Activated T-cell treated with anti-CD3 and anti-CD28 coated beads, Interleukin-2, amount 50 U/mL, for 24 hours (primary cell): ENCODE data around the gene REC114.
"Not testable (repeated sequence)": the region's sequence is repeated elsewhere in the genome, so short reads cannot be mapped to it uniquely, and the experiment has no call there.

Experiments used
- DNase-seq: peaks from one replicate; pipeline ENCODE4 v3.0.0-alpha.2; 2020
- H3K27ac Mint-ChIP-seq: 2 replicates; pipeline ENCODE4 v1.8.0; 2020; ENCODE audit warnings: mild to moderate bottlenecking, mixed read lengths
- H3K27me3 Mint-ChIP-seq: 2 replicates; pipeline ENCODE4 v1.8.0; 2020; ENCODE audit warnings: mixed read lengths
- H3K36me3 Mint-ChIP-seq: 2 replicates; pipeline ENCODE4 v1.8.0; 2020; ENCODE audit warnings: low read depth, mixed read lengths
- H3K4me1 Mint-ChIP-seq: 2 replicates; pipeline ENCODE4 v1.8.0; 2020; ENCODE audit warnings: low read depth, mixed read lengths
- H3K4me3 Mint-ChIP-seq: 2 replicates; pipeline ENCODE4 v1.8.0; 2020; ENCODE audit warnings: mild to moderate bottlenecking, moderate library complexity, mixed read lengths
- H3K9me3 Mint-ChIP-seq: 2 replicates; pipeline ENCODE4 v1.8.0; 2020; ENCODE audit warnings: mixed read lengths

The REC114 gene

DNA sequence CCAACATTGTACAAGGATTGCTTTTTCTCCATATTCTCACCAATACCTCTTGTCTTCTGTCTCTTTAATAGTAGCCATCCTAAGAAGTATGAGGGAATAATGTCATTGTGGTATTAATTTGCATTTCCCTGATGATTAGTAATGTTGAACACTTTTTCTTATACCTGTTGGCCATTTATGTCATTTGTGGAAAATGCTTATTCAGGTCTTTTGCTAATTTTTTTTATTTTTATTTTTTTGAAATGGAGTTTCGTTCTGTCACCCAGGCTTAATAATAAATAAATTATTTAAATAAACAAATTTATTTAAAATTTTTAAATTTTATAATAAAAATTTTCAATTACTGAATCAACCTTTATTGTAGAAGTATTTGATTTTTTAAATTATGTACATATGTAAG, 37.1 kb downstream of the REC114 start:
- H3K4me1 Mint-ChIP-seq: no peaks in the 10 kb centered on the region
- H3K4me3 Mint-ChIP-seq: no peak overlapping the region
- H3K9me3 Mint-ChIP-seq: no peaks in the 10 kb centered on the region
- H3K36me3 Mint-ChIP-seq: no peaks in the 10 kb centered on the region
- peaks cover 22% of the 10 kb centered on the region for H3K27me3 Mint-ChIP-seq
- H3K27ac Mint-ChIP-seq: no peak overlapping the region
- DNase-seq: no peak

DNA sequence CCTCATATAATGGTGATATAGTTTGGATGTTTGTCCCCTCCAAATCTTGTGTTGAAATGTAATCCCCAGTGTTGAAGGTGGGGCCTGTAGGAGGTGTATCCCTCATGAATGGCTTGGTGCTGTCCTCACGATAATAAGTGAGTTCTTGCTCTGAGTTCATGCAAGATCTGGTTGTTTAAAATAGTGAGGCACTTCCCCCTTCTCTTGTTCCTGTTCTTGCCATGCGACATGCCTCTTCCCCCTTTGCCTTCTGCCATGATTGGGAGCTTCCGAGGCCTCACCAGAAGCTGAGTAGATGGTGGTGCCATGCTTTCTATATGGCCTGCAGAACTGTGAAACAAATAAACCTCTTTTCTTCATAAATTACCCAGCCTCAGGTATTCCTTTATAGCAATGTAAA, 39.2 kb downstream of the REC114 start:
- Mint-ChIP-seq H3K27ac (no peak overlapping the region), H3K4me3 (no peak overlapping the region), H3K36me3 (no peaks in the 10 kb centered on the region), H3K4me1 (no peaks in the 10 kb centered on the region), H3K27me3 (peaks cover 15% of the 10 kb centered on the region), H3K9me3 (no peaks in the 10 kb centered on the region)
- no peak for DNase-seq

DNA sequence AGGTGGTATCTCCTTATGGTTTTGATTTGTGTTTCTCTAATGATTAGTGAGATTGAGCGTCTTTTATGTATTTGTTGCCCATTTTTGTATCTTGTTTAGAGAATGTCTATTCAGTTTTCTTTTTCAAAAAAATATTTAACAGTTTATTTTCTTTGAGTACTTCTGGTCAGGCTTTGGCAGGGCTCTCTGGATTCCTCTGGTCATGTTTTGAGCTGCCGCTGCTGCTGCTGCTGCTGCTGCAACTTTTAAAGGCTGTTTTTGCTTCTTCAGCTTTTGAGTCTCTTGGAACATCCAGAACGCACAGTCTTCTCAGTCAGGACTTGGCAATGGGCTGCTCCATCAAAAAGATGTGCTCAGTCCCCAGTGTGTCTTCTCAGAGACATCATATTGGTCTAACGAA, 40.1 kb downstream of the REC114 start:
- H3K27me3 Mint-ChIP-seq: peaks cover 13% of the 10 kb centered on the region
- no peak for DNase-seq
- no peak overlapping the region for H3K4me3 Mint-ChIP-seq
- H3K4me1 Mint-ChIP-seq: no peaks in the 10 kb centered on the region
- H3K27ac Mint-ChIP-seq: no peak overlapping the region
- no peaks in the 10 kb centered on the region for H3K36me3 Mint-ChIP-seq
- no peaks in the 10 kb centered on the region for H3K9me3 Mint-ChIP-seq

DNA sequence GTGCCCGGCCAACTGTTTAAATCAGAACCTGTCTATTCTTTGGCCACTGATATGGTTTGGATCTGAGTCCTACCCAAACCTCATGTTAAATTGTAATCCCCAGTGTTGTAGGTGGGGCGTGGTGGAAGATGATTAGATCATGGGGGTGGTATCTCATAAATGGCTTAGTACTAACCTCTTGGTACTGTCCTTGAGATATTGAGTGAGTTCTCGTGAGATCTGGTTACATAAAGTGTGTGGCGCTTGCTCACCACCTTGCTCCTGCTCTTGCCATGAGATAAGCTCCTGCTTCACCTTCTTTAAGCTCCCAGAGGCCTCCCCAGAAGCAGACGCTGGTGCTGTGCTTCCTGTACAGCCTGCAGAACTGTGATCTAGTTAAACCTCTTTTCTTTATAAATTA, 42.4 kb downstream of the REC114 start:
- Mint-ChIP-seq H3K9me3 (no peaks in the 10 kb centered on the region), H3K4me3 (no peak overlapping the region), H3K27ac (no peak overlapping the region), H3K4me1 (no peaks in the 10 kb centered on the region), H3K36me3 (no peaks in the 10 kb centered on the region), H3K27me3 (peaks cover 6% of the 10 kb centered on the region)
- DNase-seq: no peak

DNA sequence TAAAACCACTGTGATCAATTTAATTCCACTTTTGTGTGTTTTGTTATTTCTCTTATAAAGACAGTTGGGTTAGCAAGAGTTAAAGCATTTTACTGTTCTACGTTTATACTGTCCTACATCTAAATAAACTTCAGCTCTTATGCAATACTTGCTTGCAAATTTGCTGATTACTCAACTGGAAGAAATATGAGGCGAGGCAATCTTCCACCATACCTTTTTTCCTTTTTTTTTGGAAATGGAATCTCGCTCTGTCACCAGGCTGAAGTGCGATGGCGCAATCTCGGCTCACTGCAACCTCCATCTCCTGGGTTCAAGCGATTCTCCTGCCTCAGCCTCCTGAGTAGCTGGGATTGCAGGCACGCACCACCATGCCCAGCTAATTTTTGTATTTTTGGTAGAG, 42.9 kb downstream of the REC114 start:
- H3K27ac Mint-ChIP-seq, H3K36me3 Mint-ChIP-seq, H3K4me1 Mint-ChIP-seq, H3K27me3 Mint-ChIP-seq, H3K4me3 Mint-ChIP-seq, DNase-seq, H3K9me3 Mint-ChIP-seq: not testable (repeated sequence)

DNA sequence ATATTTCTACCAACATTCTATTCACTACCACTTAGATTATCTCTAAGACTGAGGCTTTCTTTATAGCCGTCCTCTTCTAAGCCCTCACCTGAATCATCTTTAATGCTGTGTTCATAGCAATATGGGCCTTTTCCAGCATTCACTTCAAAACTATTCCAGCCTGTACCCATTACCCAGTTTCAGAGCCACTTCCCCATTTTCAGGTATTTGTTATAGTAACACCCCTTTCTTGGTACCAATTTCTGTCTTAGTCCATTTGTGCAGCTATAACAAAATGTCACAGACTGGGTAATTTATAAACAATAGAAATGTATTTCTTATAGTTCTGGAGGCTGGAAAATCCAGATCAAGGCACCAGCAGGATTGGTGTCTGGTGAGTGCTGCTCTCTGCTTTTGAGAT, 45.7 kb downstream of the REC114 start:
- Mint-ChIP-seq H3K27me3 (peaks cover 7% of the 10 kb centered on the region), H3K9me3 (no peaks in the 10 kb centered on the region), H3K4me3 (no peak overlapping the region), H3K4me1 (no peaks in the 10 kb centered on the region), H3K27ac (no peak overlapping the region), H3K36me3 (no peaks in the 10 kb centered on the region)
- no peak for DNase-seq

DNA sequence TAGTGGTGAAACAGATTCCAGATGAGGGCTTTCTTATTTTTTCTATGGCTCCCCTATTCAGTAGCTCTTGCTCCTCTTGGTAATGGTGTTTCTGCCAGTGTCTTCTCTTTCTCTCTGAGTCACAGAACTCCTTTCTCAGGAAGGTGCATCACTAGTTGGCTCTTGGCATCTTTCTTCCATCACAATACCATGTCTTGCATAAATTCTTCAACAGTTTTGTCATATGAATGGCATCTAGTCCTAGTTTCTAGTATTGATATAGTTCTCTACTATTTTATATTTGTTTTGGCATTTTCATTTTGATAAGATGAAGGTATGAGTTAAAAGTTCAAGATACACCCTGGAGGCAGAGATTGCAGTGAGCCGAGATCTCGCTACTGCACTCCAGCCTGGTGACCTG, 51.0 kb downstream of the REC114 start:
- Mint-ChIP-seq H3K27ac (no peak overlapping the region), H3K4me1 (no peaks in the 10 kb centered on the region), H3K27me3 (peaks cover 15% of the 10 kb centered on the region), H3K4me3 (no peak overlapping the region), H3K36me3 (no peaks in the 10 kb centered on the region), H3K9me3 (no peaks in the 10 kb centered on the region)
- no peak for DNase-seq

DNA sequence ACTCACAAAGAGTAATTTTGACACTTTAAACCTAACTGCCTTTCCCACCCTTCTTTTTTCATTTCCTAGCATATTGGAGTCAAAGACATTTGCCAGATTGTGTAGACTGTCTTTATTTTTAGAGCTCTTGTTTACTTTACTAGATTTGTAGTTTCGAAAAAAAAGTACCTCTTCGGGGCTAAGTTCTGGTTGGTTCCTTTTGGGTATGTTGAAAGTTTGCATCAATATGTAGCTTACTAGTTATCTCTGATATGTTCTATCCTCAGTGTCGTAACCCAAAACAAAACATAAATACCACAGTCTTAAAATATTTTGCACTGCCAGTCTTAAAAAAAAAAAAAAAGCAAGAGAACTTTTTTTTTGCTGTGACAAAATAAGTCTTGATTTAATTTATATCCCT, 52.2 kb downstream of the REC114 start:
- no peaks in the 10 kb centered on the region for H3K36me3 Mint-ChIP-seq
- peaks cover 15% of the 10 kb centered on the region for H3K27me3 Mint-ChIP-seq
- no peak for DNase-seq
- H3K27ac Mint-ChIP-seq: no peak overlapping the region
- H3K9me3 Mint-ChIP-seq: no peaks in the 10 kb centered on the region
- no peak overlapping the region for H3K4me3 Mint-ChIP-seq
- no peaks in the 10 kb centered on the region for H3K4me1 Mint-ChIP-seq

DNA sequence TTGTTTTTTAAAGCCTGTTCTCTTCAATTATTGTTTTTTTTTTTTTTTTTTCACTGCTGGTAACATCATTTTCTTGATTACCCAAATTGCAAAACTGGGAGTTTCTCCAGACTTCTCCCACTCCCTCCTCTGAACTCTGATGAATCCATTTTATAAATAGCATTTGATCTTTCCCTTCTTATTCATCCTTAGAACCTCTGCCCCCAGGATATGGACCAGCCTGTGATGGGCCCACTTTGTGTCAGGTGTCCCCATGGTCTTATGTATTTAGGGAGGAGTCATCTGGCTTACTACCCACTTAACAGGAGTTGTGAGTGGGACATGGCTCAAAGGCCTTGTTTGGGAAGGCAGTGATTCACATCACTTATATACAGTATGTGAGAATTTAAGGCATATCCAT, 57.7 kb downstream of the REC114 start:
- DNase-seq: no peak
- no peaks in the 10 kb centered on the region for H3K4me1 Mint-ChIP-seq
- H3K4me3 Mint-ChIP-seq: no peak overlapping the region
- no peaks in the 10 kb centered on the region for H3K9me3 Mint-ChIP-seq
- peaks cover 4% of the 10 kb centered on the region for H3K27me3 Mint-ChIP-seq
- H3K27ac Mint-ChIP-seq: no peak overlapping the region
- H3K36me3 Mint-ChIP-seq: no peaks in the 10 kb centered on the region

DNA sequence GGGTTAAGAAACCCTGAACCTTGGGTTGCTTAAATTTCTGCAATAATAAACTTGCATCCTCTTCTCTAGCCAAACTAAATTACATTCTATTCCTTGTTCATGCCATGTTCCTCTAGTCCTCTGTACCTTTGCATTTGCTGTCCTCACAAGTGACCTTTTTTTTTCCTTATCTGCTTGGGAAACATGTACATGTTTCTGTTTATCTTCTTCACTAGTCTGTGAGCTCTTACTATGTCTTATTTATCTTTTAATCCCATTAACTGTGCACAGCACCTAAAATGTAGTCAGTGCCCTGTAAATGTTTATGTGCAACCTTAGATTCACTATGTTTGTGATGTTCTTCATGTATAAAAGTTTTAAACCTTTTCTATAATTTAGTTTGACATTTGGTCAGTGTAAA, 61.9 kb downstream of the REC114 start:
- H3K4me3 Mint-ChIP-seq: no peak overlapping the region
- no peaks in the 10 kb centered on the region for H3K4me1 Mint-ChIP-seq
- H3K9me3 Mint-ChIP-seq: no peaks in the 10 kb centered on the region

DNA sequence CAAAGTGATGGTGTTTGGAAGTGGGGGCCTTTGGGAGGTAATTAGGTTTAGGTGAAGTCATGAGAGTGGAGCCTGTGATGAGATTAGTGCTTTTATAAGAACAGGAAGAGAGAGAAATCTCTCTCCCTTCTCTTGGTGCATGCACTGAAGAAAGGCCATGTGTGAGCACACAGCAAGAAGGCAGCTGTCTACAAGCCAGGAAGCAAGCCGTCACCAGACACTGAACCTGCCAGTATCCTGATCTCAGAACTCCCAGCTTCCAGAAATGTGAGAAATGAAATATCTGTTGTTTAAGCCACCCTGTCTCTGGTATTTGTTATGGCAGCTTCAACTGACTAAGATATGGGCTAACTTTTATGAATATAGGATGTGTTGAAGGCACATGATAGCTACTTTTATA, 72.6 kb downstream of the REC114 start:
- Mint-ChIP-seq H3K27me3 (peaks cover 6% of the 10 kb centered on the region), H3K36me3 (no peaks in the 10 kb centered on the region), H3K9me3 (no peaks in the 10 kb centered on the region), H3K27ac (no peak overlapping the region), H3K4me1 (no peaks in the 10 kb centered on the region), H3K4me3 (no peak overlapping the region)
- DNase-seq: no peak

More for the DNA sequence above, 61.9 kb downstream of the REC114 start:
- no peak for DNase-seq
- Mint-ChIP-seq H3K36me3 (no peaks in the 10 kb centered on the region), H3K27ac (no peak overlapping the region), H3K27me3 (peaks cover 5% of the 10 kb centered on the region)

DNA sequence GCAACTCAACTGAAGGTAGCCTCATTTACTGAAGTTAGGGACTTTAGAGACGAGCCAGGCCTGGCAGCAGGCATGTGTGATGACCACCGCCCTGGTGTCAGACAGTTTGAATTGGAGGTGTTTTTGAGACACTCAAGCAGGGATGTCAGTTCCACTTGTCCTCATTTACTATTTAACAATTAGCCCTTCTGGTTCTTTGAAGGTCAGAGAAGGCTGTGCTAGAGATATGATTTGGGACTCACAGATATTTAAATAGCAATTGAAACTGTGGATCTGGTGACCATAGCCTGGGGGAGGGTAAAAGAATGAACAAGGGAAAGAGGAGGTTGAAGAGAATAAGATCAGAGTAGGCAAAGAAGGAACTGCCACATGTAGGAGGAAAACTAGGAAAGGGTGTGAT, 74.6 kb downstream of the REC114 start:
- Mint-ChIP-seq H3K27ac (no peak overlapping the region), H3K4me3 (no peak overlapping the region), H3K4me1 (no peaks in the 10 kb centered on the region), H3K36me3 (no peaks in the 10 kb centered on the region), H3K27me3 (peaks cover 6% of the 10 kb centered on the region), H3K9me3 (no peaks in the 10 kb centered on the region)
- DNase-seq: no peak

DNA sequence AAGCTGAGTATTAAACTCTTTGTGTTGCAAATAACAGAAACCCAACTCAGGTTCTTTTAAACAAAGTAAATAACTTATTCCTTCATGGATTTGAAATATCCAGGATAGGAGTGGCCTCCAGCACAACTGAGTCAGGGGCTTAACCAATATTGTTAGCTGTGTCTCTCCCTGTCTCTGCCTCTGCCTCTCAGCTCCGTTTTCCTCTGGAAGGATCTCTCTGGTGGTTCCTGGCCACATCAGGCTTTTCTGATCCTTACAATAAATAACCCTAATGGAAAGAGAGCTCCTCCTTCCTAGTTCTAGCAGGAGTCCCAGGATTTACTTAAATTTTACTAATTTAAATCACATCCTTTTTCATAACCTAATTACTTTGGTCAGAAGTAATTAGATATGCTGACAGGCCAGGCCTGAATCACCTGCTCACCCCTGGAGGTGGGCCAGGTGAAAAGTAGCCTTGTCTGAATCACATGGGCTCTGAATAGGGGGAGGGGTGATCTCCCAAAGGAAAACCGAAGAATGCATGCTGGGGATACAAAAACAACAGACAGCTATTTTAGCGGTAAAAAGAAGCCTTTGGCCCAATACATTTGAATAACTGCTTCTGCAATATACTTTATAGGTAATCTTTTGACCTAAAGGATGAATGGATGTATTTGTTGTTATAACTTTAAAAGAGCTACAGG, 75.4 kb downstream of the REC114 start:
- no peak overlapping the region for H3K4me3 Mint-ChIP-seq
- no peaks in the 10 kb centered on the region for H3K4me1 Mint-ChIP-seq
- H3K36me3 Mint-ChIP-seq: no peaks in the 10 kb centered on the region
- no peak overlapping the region for H3K27ac Mint-ChIP-seq
- H3K9me3 Mint-ChIP-seq: no peaks in the 10 kb centered on the region
- DNase-seq: no peak
- H3K27me3 Mint-ChIP-seq: peaks cover 6% of the 10 kb centered on the region

DNA sequence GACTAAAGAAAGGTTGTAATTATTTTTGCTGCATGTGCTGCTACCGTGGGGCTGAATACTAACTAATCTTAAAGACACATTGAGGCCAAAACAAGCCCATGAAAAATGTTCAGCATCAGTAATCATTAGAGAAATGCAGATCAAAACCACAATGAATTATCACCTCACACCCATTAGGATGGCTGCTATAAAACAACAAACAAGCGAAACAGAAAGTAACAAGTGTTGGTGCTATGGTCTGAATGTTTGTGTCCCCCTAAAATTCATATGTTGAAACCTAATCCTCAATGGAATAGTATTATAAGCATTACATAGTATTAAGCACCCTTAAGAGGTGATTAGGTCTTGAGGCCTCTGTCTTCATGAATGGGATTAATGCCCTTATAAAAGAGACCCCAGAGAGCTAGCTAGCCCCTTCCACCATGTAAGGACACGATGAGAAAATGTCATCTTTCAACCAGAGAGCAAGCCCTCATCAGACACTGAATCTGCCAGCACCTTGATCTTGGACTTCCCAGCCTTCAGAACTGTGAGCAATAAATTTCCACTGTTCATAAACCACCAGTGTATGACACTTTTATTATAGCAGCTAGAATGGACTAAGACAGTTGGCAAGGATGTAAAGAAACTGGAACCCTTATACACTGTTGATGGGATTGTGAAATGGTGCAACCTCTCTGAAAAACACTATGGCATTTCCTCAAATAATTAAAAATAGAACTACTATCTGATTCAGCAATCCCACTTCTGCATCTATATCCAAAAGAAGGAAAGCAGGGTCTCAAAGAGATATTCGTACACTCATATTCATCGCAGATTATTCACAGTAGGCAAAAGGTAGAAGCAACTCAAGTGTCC, 76.1 kb downstream of the REC114 start:
- DNase-seq: no peak
- H3K4me3 Mint-ChIP-seq: no peak overlapping the region
- H3K4me1 Mint-ChIP-seq: no peaks in the 10 kb centered on the region
- no peaks in the 10 kb centered on the region for H3K9me3 Mint-ChIP-seq
- H3K27me3 Mint-ChIP-seq: peaks cover 6% of the 10 kb centered on the region
- H3K36me3 Mint-ChIP-seq: no peaks in the 10 kb centered on the region
- H3K27ac Mint-ChIP-seq: no peak overlapping the region

DNA sequence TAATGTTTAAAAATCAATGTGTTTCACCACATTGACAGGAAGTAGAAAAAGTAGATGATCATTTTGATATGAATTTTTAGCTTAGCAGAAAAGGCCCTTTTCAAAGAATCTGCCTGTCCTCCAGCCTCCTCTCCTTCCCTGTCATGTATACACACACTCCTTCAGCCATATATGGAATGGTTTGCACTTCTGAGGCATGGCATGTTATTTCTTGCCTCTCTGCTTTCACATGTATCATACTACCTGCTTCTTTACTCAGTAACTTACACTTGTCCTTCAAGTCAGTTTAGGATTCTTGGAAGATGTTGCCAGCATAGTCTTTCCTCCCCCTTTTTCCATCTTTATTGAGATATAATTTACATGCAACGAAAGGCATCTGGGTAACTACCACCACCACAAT, 79.0 kb downstream of the REC114 start:
- Mint-ChIP-seq H3K36me3 (no peaks in the 10 kb centered on the region), H3K9me3 (no peaks in the 10 kb centered on the region), H3K4me3 (no peak overlapping the region), H3K27ac (no peak overlapping the region), H3K27me3 (peaks cover 3% of the 10 kb centered on the region), H3K4me1 (no peaks in the 10 kb centered on the region)
- DNase-seq: no peak
